H9 (cell line): ENCODE data around the gene MX2. TPM values are rescaled to one million over a fixed set of nuclear protein-coding genes. Genes with fewer than 3 reads are reported as not detected.

ENCODE experiments used
- DNase-seq: peaks from one replicate; pipeline ENCODE4 v3.0.0-alpha.2; 2017
- H2AFZ ChIP-seq: one replicate; pipeline ENCODE4 v1.6.1; 2013; ENCODE audit warnings: mild to moderate bottlenecking, low read length, control low read depth, moderate library complexity
- H2AK5ac ChIP-seq: 2 replicates; pipeline ENCODE4 v1.6.1; 2013; ENCODE audit warnings: low read length, control low read depth, mixed read lengths; ENCODE audit not compliant: insufficient read length
- H2BK120ac ChIP-seq: one replicate; pipeline ENCODE4 v1.6.1; 2013; ENCODE audit warnings: low read depth, mild to moderate bottlenecking, low read length, control low read depth, inconsistent platforms; ENCODE audit not compliant: poor library complexity, severe bottlenecking
- H2BK12ac ChIP-seq: 2 replicates; pipeline ENCODE4 v1.6.1; 2013; ENCODE audit warnings: low read length, control low read depth, mixed read lengths, low read depth; ENCODE audit not compliant: insufficient read length
- H2BK15ac ChIP-seq: 2 replicates; pipeline ENCODE4 v1.6.1; 2013; ENCODE audit warnings: low read depth, low read length, control low read depth
- H2BK20ac ChIP-seq: one replicate; pipeline ENCODE4 v1.6.1; 2013; ENCODE audit warnings: low read depth, mild to moderate bottlenecking, low read length, control low read depth, inconsistent platforms; ENCODE audit not compliant: poor library complexity, severe bottlenecking
- H2BK5ac ChIP-seq: 2 replicates; pipeline ENCODE4 v1.6.1; 2013; ENCODE audit warnings: low read length, control low read depth, mixed read lengths; ENCODE audit not compliant: insufficient read length
- H3K14ac ChIP-seq: 2 replicates; pipeline ENCODE4 v1.6.1; 2013; ENCODE audit warnings: low read length, control low read depth; ENCODE audit not compliant: insufficient read depth
- H3K18ac ChIP-seq: 2 replicates; pipeline ENCODE4 v1.6.1; 2013; ENCODE audit warnings: low read depth, mild to moderate bottlenecking, mixed read lengths, low read length, control low read depth; ENCODE audit not compliant: insufficient read length
- H3K23ac ChIP-seq: 2 replicates; pipeline ENCODE4 v1.6.1; 2013; ENCODE audit warnings: low read length, control low read depth, mixed read lengths, low read depth; ENCODE audit not compliant: insufficient read length
- H3K23me2 ChIP-seq: 2 replicates; pipeline ENCODE4 v1.6.1; 2013; ENCODE audit warnings: low read depth, mild to moderate bottlenecking, mixed read lengths, low read length, control low read depth; ENCODE audit not compliant: insufficient read length, poor library complexity, severe bottlenecking
- H3K27ac ChIP-seq: 2 replicates; pipeline ENCODE4 v1.5.1; 2013; ENCODE audit warnings: low read length, control low read depth, mixed read lengths, low read depth; ENCODE audit not compliant: insufficient read length
- H3K27me3 ChIP-seq: 2 replicates; pipeline ENCODE4 v1.6.1; 2013; ENCODE audit warnings: low read length, control low read depth, inconsistent platforms; ENCODE audit not compliant: insufficient read depth
- H3K4ac ChIP-seq: 2 replicates; pipeline ENCODE4 v1.6.1; 2013; ENCODE audit warnings: low read depth, mild to moderate bottlenecking, control low read depth, inconsistent platforms, low read length, moderate library complexity
- H3K4me1 ChIP-seq: 2 replicates; pipeline ENCODE4 v1.6.1; 2013; ENCODE audit warnings: low read length, control low read depth, inconsistent platforms; ENCODE audit not compliant: insufficient read depth
- H3K4me2 ChIP-seq: 2 replicates; pipeline ENCODE4 v1.6.1; 2013; ENCODE audit warnings: low read length, control low read depth, mixed read lengths; ENCODE audit not compliant: insufficient read length, insufficient read depth
- H3K56ac ChIP-seq: 2 replicates; pipeline ENCODE4 v1.6.1; 2013; ENCODE audit warnings: low read depth, mild to moderate bottlenecking, mixed read lengths, low read length, control low read depth; ENCODE audit not compliant: insufficient read length
- H3K79me1 ChIP-seq: 2 replicates; pipeline ENCODE4 v1.6.1; 2013; ENCODE audit warnings: low read depth, mild to moderate bottlenecking, moderate library complexity, low read length, control low read depth, inconsistent platforms; ENCODE audit not compliant: insufficient read depth, poor library complexity, severe bottlenecking
- H3K79me2 ChIP-seq: 2 replicates; pipeline ENCODE4 v1.6.1; 2013; ENCODE audit warnings: low read length, control low read depth, inconsistent platforms; ENCODE audit not compliant: insufficient read depth
- H3K9ac ChIP-seq: 2 replicates; pipeline ENCODE4 v1.6.1; 2013; ENCODE audit warnings: low read length, control low read depth, mixed read lengths; ENCODE audit not compliant: insufficient read length; ENCODE audit errors: extremely low read depth
- H3K9me3 ChIP-seq: one replicate; pipeline ENCODE4 v1.6.1; 2013; ENCODE audit warnings: low read depth, low read length, inconsistent platforms; ENCODE audit not compliant: control insufficient read depth
- H3T11ph ChIP-seq: one replicate; pipeline ENCODE4 v1.6.1; 2013; ENCODE audit warnings: mild to moderate bottlenecking, low read length, control low read depth, inconsistent platforms
- H4K20me1 ChIP-seq: one replicate; pipeline ENCODE4 v1.6.1; 2013; ENCODE audit not compliant: control insufficient read depth, insufficient read length, insufficient read depth
- H4K5ac ChIP-seq: 2 replicates; pipeline ENCODE4 v1.6.1; 2013; ENCODE audit warnings: low read depth, mild to moderate bottlenecking, mixed read lengths, low read length, control low read depth; ENCODE audit not compliant: insufficient read length
- H4K8ac ChIP-seq: replicated peaks from 2 replicates; pipeline ENCODE4 v1.6.1; 2013; ENCODE audit warnings: low read length, control low read depth, mixed read lengths, low read depth; ENCODE audit not compliant: insufficient read length
- H4K91ac ChIP-seq: 2 replicates; pipeline ENCODE4 v1.6.1; 2013; ENCODE audit warnings: low read depth, mild to moderate bottlenecking, moderate library complexity, mixed read lengths, low read length, control low read depth; ENCODE audit not compliant: insufficient read length
- H3K27ac Mint-ChIP-seq, 3 experiments: 2 replicates in 2 of 3; 3 replicates in 1 of 3; pipeline ENCODE4 v1.8.0; 2020 to 2021; ENCODE audit warnings: mixed read lengths in 3 of 3, mild to moderate bottlenecking in 1 of 3, moderate library complexity in 1 of 3
- H3K27me3 Mint-ChIP-seq: 2 replicates; pipeline ENCODE4 v1.8.0; 2021; ENCODE audit warnings: low read depth, mild to moderate bottlenecking, moderate library complexity, mixed read lengths
- H3K36me3 Mint-ChIP-seq, 3 experiments: 2 replicates in 2 of 3; 3 replicates in 1 of 3; pipeline ENCODE4 v1.8.0; 2020 to 2021; ENCODE audit warnings: low read depth in 3 of 3, mixed read lengths in 3 of 3; ENCODE audit not compliant: insufficient read depth in 1 of 3
- H3K4me1 Mint-ChIP-seq, 2 experiments: 2 replicates each; pipeline ENCODE4 v1.8.0; 2020; ENCODE audit warnings: mixed read lengths in 2 of 2
- H3K4me3 Mint-ChIP-seq, 2 experiments: 2 replicates in 1 of 2; 3 replicates in 1 of 2; pipeline ENCODE4 v1.8.0; 2020 to 2021; ENCODE audit warnings: mild to moderate bottlenecking in 2 of 2, mixed read lengths in 2 of 2, moderate library complexity in 1 of 2
- H3K9me3 Mint-ChIP-seq, 2 experiments: 2 replicates in 1 of 2; 3 replicates in 1 of 2; pipeline ENCODE4 v1.8.0; 2020; ENCODE audit warnings: mild to moderate bottlenecking in 2 of 2, mixed read lengths in 2 of 2, moderate library complexity in 1 of 2
- CTCF ChIP-seq: fragments of 200-600 bp; sonication (generic); conservative IDR thresholded peaks from 3 replicates; pipeline ENCODE4 v1.8.0; 2021; ENCODE audit warnings: antibody characterized with exemption, mild to moderate bottlenecking
- WGBS: extraction: QIAGEN DNeasy Blood & Tissue Kit; methylation state at CpG from one replicate; pipeline ENCODE4 v1.1.7; 2013; ENCODE audit warnings: missing lambda C conversion rate, low lambda C conversion rate, mixed read lengths; ENCODE audit not compliant: insufficient read length; ENCODE audit errors: extremely low coverage; 5-methylcytosine and 5-hydroxymethylcytosine counted together
- total RNA-seq: library from RNA; stranded (reverse); gene quantifications from 2 replicates; pipeline ENCODE4 v1.2.1, GENCODE V29; 2021

The MX2 gene
- total RNA-seq, 1 experiment from 2014 or later: 1.8 TPM

- Histone ChIP-seq H3K79me2 (no peaks in the 10 kb centered on the region), H4K20me1 (no peaks in the 10 kb centered on the region), H3T11ph (no peak overlapping the region), H2BK15ac (no peak overlapping the region), H3K23me2 (no peaks in the 10 kb centered on the region), H4K5ac (no peak overlapping the region), H2BK12ac (no peak overlapping the region), H3K4me2 (no peak overlapping the region), H3K18ac (no peak overlapping the region), H2BK20ac (no peak overlapping the region), H4K8ac (no peak overlapping the region), H3K4me1 (no peaks in the 10 kb centered on the region; the same call in 1 of the 2 replicates), H2AFZ (no peak overlapping the region), H4K91ac (no peak overlapping the region), H3K27ac (no peak overlapping the region), H3K23ac (no peak overlapping the region), H3K56ac (no peak overlapping the region), H2BK5ac (no peak overlapping the region), H3K14ac (no peak overlapping the region), H2AK5ac (no peak overlapping the region), H3K27me3 (no peaks in the 10 kb centered on the region), H3K9ac (no peak overlapping the region), H3K4ac (no peak overlapping the region), H3K9me3 (no peaks in the 10 kb centered on the region), H2BK120ac (no peak overlapping the region), H3K79me1 (no peaks in the 10 kb centered on the region)
- DNase-seq: no peak
- no CpG with 5 or more reads among the region's 9 CpGs for WGBS
- peaks cover 13 to 19% of the 10 kb centered on the region in 2 experiments for H3K4me1 Mint-ChIP-seq
- TF ChIP-seq CTCF: no peak
- peaks cover 2% of the 10 kb centered on the region; the same call in 1 of the 2 replicates for H3K27me3 Mint-ChIP-seq
- H3K4me3 Mint-ChIP-seq: no peak overlapping the region
- no peaks in the 10 kb centered on the region; a peak in 1 of 5 replicates for H3K9me3 Mint-ChIP-seq
- H3K36me3 Mint-ChIP-seq: no peaks in the 10 kb centered on the region
- H3K27ac Mint-ChIP-seq: no peak overlapping the region
Observed at GRCh38 chr21:41358193-41359166, 3.3 kb upstream of the MX2 start.
